GM04504 (cell line): ENCODE data around the gene VPS26C.

Experiments used
- DNase-seq: peaks from one replicate; pipeline ENCODE4 v3.0.0-alpha.2; 2012; ENCODE audit warnings: low read depth

Gene VPS26C

DNA sequence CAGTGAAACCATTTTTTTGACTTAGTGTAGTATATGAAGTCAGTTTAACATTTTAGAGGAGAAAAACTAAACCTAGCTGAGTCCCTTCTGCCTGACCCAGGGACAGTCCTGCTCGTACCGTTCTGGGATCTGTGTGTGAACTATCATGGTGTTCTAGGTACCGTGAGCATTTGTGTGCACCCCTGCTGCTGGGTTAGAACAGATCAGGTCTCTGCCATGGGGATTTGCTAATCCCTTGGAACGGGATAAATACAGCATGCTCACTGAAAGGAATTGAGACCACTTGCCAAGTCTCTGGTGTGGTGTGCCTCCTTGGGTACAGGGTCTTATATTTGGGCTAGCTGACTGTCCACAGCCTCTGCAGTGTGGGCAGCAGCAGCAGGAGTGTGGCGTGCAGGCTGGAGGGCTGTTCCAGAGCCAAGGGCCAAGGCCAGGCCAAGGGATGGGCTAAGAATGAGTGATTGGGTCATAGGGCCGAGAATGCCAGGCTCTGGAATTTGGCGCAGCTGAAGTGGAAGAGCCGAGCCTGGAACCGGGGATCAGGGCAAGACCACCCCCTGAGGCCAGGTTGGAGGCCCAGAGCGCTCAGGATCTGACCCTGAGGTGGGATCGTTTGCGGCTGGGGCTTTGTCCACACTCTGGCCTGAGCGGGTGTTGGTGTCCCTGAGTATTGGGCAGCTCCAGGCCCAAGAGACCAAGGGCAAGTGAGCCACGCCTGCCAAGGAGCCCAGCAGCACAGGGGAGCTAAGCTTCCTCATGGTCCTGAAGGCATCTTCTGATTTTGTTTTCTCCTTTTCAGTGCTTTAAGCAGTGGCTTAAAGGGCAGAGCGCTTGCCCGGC is 66.3 kb downstream of the VPS26C start:
- DNase-seq: no peak

DNA sequence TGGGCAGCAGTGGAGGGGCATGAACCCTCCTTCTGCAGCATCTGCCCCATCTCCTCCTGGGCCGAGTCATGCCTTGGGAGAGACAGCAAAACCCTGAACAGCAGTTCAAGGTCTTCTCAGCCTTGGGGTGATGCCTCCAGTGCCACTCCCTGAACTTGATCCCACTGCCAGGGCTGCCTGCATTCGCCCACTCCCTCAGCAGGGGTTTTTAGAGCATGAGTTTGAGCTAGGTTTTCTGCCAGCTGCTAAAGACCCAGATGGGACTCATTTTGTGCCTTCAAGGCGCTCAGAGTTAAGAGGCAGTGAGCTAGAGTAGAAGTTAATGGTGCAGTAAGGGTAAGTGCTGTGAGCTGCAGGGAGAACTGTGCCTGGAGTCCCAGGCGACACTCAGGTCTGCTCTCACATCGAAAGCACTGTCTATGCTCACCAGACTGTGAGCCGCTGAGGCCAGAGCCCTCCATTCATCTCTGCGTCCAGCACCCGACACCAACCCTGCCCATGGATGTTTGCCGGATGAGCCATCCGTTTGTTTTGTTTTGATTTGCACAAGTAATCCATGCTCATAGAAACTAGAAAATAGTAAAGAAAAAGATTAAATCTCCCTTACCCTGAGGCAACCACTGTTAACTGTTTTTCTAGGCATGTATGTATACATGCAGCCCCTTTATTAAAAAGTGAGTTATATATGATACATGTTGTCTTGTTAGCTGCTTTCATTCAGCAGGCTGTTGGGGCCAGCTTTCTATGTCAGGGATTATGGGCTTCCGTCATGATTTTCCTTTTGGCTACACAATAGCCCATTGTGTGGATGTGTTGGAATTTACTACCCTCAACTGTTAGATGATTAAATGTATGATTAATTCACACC is 67.8 kb downstream of the VPS26C start:
- DNase-seq: no peak

DNA sequence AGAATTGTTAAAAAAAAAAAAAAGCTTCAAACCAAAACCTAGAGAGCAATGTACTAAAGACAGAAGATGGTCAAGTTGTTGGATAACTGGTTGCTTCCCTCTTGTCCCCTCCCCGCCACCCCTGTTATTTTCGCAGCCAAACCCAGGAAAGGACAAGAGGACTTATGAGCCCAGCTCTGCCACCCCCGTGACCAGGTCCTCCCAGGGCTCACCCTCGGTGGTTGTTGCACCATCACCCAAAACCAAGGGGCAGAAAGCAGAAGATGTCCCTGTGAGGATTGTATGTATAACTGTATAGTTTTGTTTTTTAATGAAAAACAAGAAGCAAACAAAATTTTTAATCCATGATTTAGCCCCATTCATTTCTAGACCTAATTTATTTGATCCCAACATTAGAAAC is 69.4 kb downstream of the VPS26C start:
- no peak for DNase-seq

DNA sequence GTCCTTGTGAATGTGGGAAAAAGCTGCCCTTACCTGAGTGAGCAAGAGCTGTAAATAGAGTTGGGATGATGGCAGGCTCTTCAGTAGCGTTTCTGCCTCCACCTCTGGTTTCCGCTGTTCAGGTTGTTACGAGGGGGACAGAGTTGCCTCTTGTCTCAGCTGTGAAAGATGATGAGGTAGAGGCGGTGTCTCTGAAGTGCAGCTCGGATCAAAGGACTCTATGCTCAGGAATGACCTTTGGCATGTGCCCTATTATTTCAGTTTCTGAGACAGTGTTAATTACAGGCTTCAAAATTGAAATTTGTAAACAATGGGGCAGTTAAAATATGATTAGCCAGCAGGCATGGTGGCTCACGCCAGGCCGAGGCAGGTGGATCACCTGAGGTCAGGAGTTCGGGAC is 70.3 kb downstream of the VPS26C start:
- DNase-seq: no peak

DNA sequence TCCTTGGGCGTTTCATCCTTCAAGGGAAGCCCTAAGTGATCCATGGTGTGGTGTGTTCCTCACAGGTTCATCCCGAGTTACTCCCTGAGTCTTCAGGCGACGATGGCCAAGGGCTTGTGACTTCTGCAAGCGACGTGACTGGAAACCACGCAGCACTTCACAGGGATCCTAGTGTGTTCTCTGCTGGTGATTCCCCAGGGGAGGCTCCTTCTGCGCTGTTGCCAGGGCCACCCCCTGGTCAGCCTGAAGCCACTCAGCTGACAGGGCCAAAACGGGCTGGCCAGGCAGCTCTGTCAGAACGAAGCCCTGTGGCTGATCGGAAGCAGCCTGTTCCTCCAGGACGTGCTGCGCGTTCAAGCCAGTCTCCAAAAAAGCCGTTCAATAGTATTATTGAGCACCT is 71.5 kb downstream of the VPS26C start:
- no peak for DNase-seq

DNA sequence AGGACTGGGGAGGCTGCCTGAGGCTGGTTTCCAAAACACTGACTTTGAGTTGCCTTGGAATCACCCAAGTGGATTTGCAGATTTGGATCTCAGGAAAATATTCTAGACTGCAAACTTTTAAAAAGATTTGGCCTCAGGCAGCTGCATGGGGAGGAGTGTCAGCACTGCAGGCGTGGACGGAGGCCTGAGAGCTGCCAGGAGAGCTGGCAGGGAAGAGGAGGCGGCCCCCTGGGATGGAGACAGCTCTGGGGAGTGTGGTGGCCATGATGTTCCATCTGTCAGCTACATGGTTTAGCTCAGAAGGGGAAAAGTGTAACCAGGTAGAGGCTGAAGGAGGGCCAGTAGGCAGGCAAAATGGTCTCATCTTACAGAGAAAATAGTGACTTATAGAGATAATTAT is 72.1 kb downstream of the VPS26C start:
- no peak for DNase-seq

DNA sequence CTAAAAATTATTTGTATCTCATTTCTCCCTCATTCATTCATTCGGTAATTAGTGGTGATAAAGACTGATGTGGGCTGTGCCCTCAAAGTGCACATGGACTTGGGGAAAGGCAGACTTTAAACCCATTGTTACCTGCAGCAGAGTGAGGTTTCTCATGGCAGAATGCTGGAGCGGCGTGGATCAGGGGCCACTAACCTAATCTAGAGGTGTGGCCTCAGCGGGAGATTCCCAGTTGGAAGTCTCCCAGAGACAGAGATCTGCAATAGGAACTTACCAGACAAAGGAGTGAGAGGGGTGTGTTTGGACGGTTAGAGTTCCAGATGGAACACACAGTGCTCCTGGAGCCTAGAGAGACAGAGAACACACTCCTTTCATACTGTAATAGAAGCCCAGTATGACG is 73.5 kb downstream of the VPS26C start:
- DNase-seq: no peak

DNA sequence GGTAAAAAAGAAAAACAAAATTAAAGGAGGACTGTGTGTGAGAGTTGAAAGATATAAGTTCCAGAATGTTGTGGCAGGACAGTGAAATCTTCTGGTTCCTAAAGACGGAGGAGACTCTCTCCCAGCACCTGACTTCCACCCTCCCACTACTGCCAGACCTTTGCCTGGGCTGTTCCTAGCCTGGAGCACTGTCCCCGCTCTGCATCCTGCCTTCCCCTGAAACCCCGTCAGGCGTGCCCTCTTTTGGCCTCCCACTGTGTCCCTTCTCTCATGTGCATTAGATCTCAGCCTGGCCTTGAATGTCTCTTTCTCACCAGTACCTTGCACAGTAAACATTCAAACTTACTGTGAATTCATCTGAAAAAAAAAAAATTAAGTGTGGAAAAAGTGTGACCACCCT is 74.1 kb downstream of the VPS26C start:
- DNase-seq: no peak

DNA sequence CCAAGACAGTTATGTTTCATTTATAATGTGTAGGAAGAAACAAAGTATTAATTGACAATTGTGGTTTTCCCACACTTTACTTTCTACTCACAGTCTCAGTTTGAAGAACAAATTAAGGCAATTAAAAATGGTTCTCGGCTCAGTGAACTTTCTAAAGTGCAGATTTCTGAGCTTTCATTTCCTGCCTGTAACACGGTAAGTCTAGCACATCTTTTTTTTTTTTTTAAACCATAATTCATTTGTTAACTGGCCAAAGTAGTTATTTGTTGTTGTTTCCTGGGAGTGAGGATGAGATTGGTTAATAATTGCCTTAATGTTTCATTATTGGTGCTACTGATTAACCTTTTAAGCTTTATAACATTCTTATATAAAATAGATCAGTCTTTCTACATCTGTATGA is 75.1 kb downstream of the VPS26C start:
- no peak for DNase-seq

DNA sequence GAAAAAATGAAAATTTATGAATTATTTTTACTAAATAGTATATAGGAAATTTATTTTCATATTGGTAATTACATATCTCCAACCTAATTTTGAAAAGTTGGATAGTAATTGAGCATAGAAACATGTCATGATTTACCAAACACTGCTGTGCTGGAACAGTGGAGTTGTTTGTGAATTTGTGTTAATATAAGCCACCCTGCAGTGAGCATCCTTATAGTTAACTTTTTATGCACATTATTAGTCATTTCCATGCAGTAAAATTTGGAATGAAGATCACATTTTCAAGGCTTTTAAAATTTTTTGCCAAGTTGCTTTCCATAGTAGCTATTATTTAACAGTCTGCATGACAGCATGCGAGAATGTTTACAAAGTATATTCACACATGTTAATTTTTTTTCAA is 78.3 kb downstream of the VPS26C start:
- no peak for DNase-seq

DNA sequence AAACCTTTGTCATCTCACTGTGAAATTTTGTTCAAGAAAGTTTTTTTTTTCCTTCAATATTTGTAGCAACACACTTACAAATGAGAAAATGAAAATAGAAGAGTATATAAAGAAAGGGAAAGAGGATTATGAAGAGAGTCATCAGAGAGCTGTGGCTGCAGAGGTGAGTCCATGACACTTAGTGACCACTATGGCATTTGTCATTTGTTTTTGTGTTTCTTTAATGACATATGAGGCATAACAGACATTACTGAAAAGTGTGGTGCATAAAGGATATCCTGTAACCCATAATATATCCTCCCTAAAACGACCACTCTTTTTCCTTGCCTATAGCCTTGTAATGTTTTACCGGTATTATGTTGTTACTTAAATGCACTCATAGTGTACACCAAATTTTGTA is 80.2 kb downstream of the VPS26C start:
- DNase-seq: no peak

DNA sequence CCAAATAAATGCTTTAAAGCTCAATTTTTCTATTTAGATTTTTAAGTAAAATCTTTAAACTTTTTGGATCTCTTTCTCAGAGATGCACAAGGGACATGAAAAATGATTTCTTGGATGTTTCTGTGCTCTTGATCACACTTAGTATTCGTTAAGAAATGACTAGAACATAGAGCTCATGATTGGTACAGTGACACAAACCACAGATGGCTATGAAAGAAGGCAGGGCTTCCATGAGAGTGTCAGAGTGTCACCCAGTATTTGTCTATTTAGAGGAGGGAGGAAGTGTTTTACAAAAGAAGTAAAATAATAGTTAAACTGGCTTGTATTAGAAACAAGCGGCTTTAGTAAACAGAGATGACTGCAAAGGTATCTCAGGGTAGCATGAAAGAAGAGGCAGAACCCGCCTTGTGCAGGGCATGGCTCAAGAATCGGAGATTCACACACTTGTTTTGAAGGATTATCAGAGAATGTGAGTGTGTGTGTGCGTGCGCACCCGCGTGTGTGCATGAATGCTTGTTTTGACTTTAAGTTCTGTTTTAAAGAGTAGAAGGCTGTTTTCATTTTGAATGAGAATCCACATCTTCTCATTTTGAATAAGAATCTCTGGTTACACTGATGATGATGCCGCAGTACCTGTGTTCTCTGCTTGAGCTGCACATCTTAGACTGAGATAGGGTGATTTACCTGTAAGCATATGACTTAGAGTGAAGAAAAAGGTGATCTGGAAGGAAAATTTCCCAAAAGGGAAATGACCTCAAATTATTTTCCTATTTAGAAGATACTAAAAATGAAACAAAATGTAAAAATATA is 82.1 kb downstream of the VPS26C start:
- DNase-seq: no peak

DNA sequence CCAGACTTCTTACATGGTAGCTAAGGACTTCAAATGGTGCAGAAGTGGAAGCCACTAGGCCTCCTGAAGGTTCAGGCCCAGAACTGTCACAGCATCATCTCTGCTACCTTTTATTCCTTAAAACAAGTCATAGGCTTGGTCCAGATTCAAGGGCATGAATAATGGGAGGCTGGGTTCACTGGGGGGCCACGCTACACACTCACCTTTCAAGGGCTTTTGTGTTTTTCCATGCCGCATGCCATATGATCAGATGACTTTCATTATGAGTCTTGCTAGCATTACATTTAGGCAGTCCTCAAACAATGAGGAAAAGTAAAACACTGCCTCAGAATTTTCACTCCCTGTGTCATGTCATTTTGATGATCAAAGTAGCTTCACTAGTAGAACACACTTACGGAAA is 83.4 kb downstream of the VPS26C start:
- no peak for DNase-seq

DNA sequence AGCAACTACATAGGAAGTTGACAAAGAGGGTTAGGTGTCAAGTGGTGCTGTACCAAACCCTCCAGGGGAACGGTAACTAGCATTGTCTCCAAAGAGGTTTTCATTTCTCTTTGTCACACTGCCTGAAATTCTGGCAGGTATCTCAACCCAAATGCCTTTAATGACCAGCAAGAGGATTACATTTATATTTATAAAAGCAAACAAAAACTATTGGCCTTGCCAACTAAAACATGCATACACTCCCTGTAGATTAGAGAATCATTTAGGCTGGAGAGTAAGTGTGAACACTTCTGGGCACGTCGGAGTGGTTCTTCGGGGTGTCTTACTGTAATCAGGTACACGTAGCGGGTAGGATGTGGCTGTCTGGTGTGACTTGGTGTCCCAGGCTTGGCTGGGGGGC is 84.9 kb downstream of the VPS26C start:
- no peak for DNase-seq

DNA sequence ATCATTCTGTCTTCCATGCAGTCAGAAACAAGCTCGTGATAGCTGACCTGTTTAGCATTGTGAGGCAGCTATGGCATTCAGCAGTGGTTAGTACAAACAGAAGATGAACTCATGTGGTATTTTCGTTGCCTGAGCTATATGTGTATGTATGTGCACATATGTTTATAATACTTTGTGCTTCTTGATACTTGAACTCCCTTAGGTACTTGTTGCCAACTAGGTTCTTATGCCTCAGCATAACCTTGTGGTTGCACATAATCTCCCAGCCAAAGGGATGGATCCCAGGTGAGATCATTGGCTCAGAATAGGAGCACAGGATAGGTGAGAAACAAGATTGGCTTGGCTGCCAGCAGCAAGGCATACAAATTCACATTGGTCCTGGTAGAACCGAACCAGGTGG is 86.1 kb downstream of the VPS26C start:
- no peak for DNase-seq

DNA sequence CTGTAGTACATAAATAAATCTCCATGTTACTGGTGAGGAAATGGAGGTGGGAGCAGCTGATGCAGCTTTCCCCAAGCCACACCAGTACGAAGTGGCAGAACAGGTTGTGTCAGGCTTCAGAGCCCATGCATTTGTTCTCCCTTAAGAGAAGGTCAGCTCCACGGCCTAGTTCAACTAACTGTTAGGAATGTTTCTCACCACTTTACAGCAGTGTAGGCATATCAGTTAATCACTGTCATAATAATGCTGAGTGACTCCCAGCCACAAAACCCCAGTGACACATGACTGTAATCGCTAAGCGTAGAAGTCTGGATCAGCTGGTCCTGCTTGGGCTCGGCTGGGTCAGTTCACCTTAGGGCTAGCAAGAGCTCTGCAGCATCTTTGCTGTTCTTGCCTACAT is 90.4 kb downstream of the VPS26C start:
- DNase-seq: no peak
